Nephron progenitor cell (in vitro differentiated cells): Measurements from ENCODE around the gene DNAI2.

Source experiments
- DNase-seq: peaks from one replicate; pipeline ENCODE4 v3.0.0; 2021
- H3K27ac Mint-ChIP-seq: 2 replicates; pipeline ENCODE4 v1.8.0; 2021; ENCODE audit warnings: mild to moderate bottlenecking, moderate library complexity, mixed read lengths
- H3K27me3 Mint-ChIP-seq: 2 replicates; pipeline ENCODE4 v1.8.0; 2021; ENCODE audit warnings: mild to moderate bottlenecking, low read depth, mixed read lengths; ENCODE audit not compliant: poor library complexity
- H3K36me3 Mint-ChIP-seq: 2 replicates; pipeline ENCODE4 v1.8.0; 2021; ENCODE audit warnings: low read depth, mixed read lengths
- H3K4me1 Mint-ChIP-seq: 2 replicates; pipeline ENCODE4 v1.8.0; 2021; ENCODE audit warnings: mixed read lengths
- H3K4me3 Mint-ChIP-seq: 2 replicates; pipeline ENCODE4 v1.8.0; 2021; ENCODE audit warnings: mild to moderate bottlenecking, moderate library complexity, mixed read lengths
- H3K9me3 Mint-ChIP-seq: 2 replicates; pipeline ENCODE4 v1.8.0; 2021; ENCODE audit warnings: mild to moderate bottlenecking, moderate library complexity, mixed read lengths
- TF ChIP-seq, protein P1 (sequence below): fragments of 200-600 bp; sonication (generic); IDR thresholded peaks from 2 replicates; pipeline ENCODE4 v1.5.0; 2021; ENCODE audit warnings: antibody characterized with exemption

DNAI2 gene

DNA sequence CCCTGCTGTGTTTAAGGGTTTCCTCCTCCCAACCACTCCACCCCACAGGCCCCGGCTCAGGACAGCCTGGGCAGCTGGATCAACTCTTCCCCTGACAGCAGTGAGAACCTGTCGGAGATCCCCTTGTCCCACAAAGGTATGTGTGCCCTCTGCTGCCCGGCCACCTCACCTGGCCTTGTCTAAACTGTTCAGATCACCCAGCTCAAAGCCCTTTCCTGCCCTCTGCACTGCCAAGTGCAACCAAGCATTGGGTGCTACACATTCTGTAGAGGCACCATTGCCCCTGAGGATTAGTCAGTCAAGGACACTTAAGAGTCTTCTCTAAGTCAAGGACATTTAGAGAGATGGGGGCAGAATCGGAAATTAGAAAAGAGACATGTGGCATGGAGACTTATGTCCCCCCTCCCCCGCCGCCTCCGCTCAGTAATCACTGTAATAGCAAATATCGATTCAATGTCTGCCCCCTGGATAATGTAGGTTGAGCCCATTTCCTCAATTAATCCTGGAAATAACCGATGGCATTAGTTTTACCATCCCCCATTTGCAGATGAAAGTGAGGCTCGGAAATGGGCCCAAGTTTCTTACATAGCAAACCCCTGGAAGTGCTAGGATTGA is 79.5 kb downstream of the DNAI2 start:
- H3K4me3 Mint-ChIP-seq = no peak overlapping the region
- no peak for DNase-seq
- peaks cover 96% of the 10 kb centered on the region for H3K27me3 Mint-ChIP-seq
- H3K9me3 Mint-ChIP-seq = no peaks in the 10 kb centered on the region
- H3K4me1 Mint-ChIP-seq = peaks cover 7% of the 10 kb centered on the region
- no peak overlapping the region for H3K27ac Mint-ChIP-seq
- TF ChIP-seq, protein P1, sequence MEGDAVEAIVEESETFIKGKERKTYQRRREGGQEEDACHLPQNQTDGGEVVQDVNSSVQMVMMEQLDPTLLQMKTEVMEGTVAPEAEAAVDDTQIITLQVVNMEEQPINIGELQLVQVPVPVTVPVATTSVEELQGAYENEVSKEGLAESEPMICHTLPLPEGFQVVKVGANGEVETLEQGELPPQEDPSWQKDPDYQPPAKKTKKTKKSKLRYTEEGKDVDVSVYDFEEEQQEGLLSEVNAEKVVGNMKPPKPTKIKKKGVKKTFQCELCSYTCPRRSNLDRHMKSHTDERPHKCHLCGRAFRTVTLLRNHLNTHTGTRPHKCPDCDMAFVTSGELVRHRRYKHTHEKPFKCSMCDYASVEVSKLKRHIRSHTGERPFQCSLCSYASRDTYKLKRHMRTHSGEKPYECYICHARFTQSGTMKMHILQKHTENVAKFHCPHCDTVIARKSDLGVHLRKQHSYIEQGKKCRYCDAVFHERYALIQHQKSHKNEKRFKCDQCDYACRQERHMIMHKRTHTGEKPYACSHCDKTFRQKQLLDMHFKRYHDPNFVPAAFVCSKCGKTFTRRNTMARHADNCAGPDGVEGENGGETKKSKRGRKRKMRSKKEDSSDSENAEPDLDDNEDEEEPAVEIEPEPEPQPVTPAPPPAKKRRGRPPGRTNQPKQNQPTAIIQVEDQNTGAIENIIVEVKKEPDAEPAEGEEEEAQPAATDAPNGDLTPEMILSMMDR = no peak
- H3K36me3 Mint-ChIP-seq = no peaks in the 10 kb centered on the region

- TF ChIP-seq, protein P1 = peak; percentile 88
- DNase-seq = peak; percentile 85
- Mint-ChIP-seq H3K27ac (no peak overlapping the region), H3K27me3 (peaks cover 96% of the 10 kb centered on the region), H3K4me3 (no peak overlapping the region), H3K4me1 (peaks cover 11% of the 10 kb centered on the region), H3K36me3 (no peaks in the 10 kb centered on the region), H3K9me3 (no peaks in the 10 kb centered on the region)
Observed at GRCh38 chr17:74354123-74354522, 80.1 kb downstream of the DNAI2 start.

- Mint-ChIP-seq H3K4me3 (no peak overlapping the region), H3K9me3 (no peaks in the 10 kb centered on the region), H3K4me1 (peaks cover 11% of the 10 kb centered on the region), H3K27ac (no peak overlapping the region), H3K27me3 (peaks cover 95% of the 10 kb centered on the region), H3K36me3 (no peaks in the 10 kb centered on the region)
- TF ChIP-seq, protein P1 = no peak
- no peak for DNase-seq
Observed at GRCh38 chr17:74354561-74354960, 80.5 kb downstream of the DNAI2 start.

DNA sequence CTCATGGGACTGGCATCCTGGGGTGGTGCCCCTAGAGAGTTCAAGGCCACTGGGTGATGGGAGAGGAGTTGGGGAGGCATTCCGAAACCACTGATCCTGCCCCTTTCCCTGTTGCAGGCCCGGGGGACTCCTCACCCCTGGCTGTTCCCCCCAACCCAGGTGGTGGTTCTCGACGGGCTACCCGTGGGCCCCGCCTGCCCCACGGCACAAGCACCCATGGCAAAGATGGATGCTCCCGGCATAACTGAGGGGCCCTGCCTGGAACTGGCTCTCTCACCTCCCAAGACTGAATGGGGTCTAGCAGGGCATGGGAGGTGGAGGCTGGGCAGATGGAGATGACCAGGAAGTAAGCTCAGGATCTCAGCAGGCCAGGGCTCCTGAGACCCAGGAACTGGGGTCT is 81.0 kb downstream of the DNAI2 start:
- Mint-ChIP-seq H3K9me3 (no peaks in the 10 kb centered on the region), H3K27me3 (peaks cover 90% of the 10 kb centered on the region), H3K36me3 (no peaks in the 10 kb centered on the region), H3K27ac (no peak overlapping the region), H3K4me1 (peaks cover 11% of the 10 kb centered on the region), H3K4me3 (no peak overlapping the region)
- no peak for DNase-seq
- TF ChIP-seq, protein P1 = no peak

GRCh38 chr17:74356646-74357465 is 82.8 kb downstream of the DNAI2 start:
- Mint-ChIP-seq H3K4me3 (no peak overlapping the region), H3K27ac (no peak overlapping the region), H3K27me3 (peaks cover 83% of the 10 kb centered on the region), H3K36me3 (no peaks in the 10 kb centered on the region), H3K9me3 (no peaks in the 10 kb centered on the region), H3K4me1 (peaks cover 24% of the 10 kb centered on the region)
- DNase-seq = peak; percentile 46
- TF ChIP-seq, protein P1 = no peak
